ENCODE data around the gene LSM10.

The LSM10 gene

DNA sequence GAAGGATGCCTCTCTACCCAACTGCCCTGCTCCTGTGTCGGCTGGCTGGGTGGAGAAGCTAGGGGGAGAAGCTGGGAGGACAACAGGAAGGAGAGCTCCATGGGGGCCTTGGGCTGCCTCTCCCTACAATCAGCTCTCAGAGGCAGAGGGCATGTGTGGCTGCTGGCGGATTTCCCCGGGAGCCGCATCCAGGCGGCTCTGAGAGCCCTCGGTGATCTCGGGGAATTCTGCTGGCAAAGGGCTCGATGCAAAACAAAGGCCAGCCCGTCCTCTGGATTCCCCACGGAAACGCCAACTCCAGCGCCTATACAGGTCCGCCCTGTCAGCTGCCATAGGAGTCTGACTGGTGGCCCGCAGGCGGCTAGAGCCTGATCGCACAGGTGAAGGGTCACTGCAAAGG lies 47.9 kb downstream of the LSM10 start:
- DNase-seq: no peak

DNA sequence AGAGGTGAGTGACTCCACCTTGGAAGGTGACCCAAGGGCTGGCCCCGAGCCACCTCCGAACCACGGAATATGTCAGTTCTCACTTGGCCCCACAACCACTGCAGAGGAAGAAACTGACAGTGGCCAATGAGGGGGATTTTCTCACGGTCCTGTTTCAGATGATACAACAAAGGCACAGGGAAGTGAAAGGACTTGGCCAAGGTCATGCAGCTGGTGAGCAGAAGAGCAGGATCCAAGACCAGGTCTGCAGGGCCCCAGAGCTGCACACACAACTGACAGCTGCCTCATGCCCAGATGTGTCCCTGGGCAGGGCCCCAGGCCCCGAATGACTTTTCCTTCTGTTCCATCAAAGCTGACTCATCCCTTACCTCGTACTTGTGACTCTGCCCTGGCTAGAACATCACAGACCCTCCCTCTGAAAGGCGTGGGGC lies 48.5 kb downstream of the LSM10 start:
- DNase-seq: no peak

DNA sequence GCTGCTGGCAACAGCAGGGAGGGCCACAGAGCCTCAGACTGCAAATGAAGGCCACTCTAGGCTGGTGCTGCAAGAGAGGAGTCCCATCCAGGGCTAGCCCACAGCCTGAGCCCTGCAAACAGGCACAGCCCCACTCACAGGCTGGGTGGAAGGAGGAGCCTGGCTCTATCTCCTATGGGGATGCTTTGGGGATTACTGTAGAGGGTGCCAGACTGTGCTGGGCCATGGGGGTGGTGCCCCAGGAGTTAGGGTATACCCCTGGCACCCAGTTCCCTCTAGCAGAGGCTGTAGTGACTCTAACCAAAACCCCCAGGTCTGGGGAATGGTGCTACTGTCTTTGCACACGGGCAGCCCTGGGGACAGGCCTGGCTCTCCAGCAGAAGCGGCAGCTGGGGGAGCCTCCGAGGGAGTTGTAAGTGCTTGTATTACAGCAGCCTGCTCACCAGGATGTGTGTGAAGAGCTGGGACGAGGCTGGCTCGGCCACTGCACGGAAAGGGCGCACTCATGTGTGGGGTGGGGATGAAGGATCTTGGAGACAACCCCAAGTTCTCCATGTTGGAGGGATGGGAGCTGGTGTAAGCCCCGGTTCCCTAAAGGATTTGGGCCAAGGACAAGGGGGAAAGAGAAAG lies 50.9 kb downstream of the LSM10 start:
- DNase-seq: no peak

DNA sequence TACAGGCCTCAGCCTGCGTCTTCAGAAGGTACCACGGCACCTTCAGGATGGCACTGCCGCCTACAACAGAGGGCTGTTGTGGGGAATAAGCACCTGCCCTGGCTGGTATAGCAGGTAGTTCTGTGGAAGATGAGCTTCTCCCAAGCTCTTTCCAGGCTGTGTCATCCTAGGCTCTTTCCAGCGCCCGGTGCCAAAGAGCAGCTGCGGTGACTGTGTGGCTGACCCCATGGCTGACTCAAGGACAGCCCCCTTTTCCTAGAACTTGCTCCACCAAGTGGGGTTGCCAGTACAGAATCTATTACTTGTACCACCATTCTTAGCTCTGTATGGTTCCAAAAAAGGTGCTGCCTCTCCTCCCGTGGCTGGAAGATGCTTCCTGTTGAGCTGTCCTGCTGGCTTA lies 52.4 kb downstream of the LSM10 start:
- DNase-seq: no peak

DNA sequence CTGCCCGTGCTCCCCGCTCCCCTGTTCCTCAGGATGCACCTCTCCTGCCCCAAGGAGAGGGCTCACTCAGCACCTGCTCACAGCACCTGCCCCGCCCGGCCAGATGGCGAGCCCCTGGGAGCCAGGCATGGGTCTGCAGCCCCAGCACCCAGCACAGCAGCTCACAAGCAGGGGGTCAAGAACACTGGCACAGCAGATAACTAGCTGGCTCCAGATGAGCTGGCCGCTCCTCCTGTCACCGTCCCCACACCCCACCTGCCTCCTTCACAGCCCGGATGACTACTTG lies 53.4 kb downstream of the LSM10 start:
- DNase-seq: no peak

DNA sequence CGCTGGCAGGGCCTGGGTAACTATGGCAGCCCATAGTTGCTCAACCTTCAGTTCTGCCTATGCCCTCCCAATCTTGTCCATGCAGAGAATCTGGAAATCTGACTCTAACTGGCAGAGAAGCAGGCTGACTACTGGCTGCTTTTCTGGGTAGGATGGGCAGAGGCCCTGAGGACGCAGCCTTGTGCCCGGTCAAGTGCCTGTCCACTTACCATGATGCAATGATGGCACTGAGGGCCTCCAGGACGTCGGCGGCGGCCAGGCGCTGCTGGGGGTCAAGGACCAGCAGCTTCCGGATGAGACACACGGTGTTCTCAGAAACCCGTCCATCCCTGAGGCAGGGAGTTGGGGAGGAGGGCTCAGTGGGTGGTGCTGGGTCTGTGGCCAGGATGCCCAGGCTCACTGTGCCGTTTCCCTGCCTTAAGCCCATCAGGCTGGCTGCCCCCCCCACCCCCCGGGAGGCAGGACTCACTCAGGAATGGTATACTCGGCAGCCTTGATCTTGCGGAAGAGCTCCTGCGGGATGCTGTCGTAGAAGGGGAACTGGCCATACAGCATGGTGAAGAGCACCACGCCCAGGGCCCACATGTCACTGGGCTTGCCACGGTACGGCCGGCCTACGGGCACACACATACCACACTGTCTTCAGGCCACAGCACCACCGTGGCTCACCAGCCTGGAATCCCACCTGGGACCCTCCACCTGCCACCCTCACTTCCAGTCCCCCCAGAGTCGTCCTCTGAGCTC lies 53.9 kb downstream of the LSM10 start:
- no peak for DNase-seq
